Urinary bladder (tissue), 4 donors: Measurements from ENCODE around the gene NALCN. TPM values are rescaled to one million over a fixed set of nuclear protein-coding genes. Genes with fewer than 3 reads are reported as not detected.

Experiments
- DNase-seq: peaks from one replicate; pipeline ENCODE4 v3.0.0-alpha.2; 2015; ENCODE audit errors: extremely low spot score
- H3K27ac ChIP-seq: one replicate; pipeline ENCODE4 v1.5.1; 2013; ENCODE audit warnings: low read depth, mild to moderate bottlenecking, moderate library complexity
- H3K36me3 ChIP-seq: one replicate; pipeline ENCODE4 v1.6.1; 2013; ENCODE audit warnings: mild to moderate bottlenecking, moderate library complexity; ENCODE audit not compliant: insufficient read depth
- H3K4me1 ChIP-seq: one replicate; pipeline ENCODE4 v1.6.1; 2013; ENCODE audit warnings: mild to moderate bottlenecking, moderate library complexity; ENCODE audit not compliant: insufficient read depth
- H3K4me3 ChIP-seq: one replicate; pipeline ENCODE4 v1.5.1; 2013; ENCODE audit warnings: low read depth, low read length
- WGBS: extraction: QIAGEN DNeasy Blood & Tissue Kit; methylation state at CpG from one replicate; pipeline ENCODE4 v1.1.7; 2013; 5-methylcytosine and 5-hydroxymethylcytosine counted together
- polyA plus RNA-seq: library from polyadenylated mRNA; stranded (reverse); fragments of 200-250 nt; gene quantifications from one replicate; pipeline ENCODE4 v1.2.3, GENCODE V29; 2013
- total RNA-seq: library from RNA; depleted of rRNA; stranded (reverse); fragments of >200 nt; gene quantifications from one replicate; pipeline ENCODE4 v1.2.3, GENCODE V29; 2014
- donor health status: healthy with polysubstance abuse.
- donor health status: healthy.

NALCN gene
- total and polyA plus RNA-seq, 2 donors: 3.3 to 5.6 TPM

- no peak for DNase-seq
- Histone ChIP-seq H3K27ac (no peak overlapping the region), H3K4me3 (no peak overlapping the region), H3K4me1 (no peaks in the 10 kb centered on the region), H3K36me3 (no peaks in the 10 kb centered on the region)
- 93% methylated on average over 5 of the region's 5 CpGs for WGBS
Measured at GRCh38 chr13:101013245-101013644, 403.1 kb downstream of the NALCN start.

GRCh38 chr13:101010100-101010499 lies 406.2 kb downstream of the NALCN start:
- Histone ChIP-seq H3K27ac (no peak overlapping the region), H3K4me3 (no peak overlapping the region), H3K4me1 (no peaks in the 10 kb centered on the region), H3K36me3 (no peaks in the 10 kb centered on the region)
- DNase-seq: no peak
- WGBS: 90% methylated on average over 2 of the region's 2 CpGs

- no peak overlapping the region for H3K27ac ChIP-seq
- H3K36me3 ChIP-seq: no peaks in the 10 kb centered on the region
- 76% methylated on average over 2 of the region's 2 CpGs for WGBS
- H3K4me1 ChIP-seq: no peaks in the 10 kb centered on the region
- no peak overlapping the region for H3K4me3 ChIP-seq
- no peak for DNase-seq
Measured at GRCh38 chr13:101007245-101007644, 409.1 kb downstream of the NALCN start.

Other genes starting within 250 kb of the NALCN start
- 8.5 TPM for gene ITGBL1, start 36.2 kb upstream of the NALCN start, total RNA-seq
- gene ITGBL1, start 36.2 kb upstream of the NALCN start, polyA plus RNA-seq: 21.2 TPM